Uterus (tissue), 4 donors: ENCODE results near the gene TMX3. TPM values are rescaled to one million over a fixed set of nuclear protein-coding genes. Genes with fewer than 3 reads are reported as not detected.

Experiments
- DNase-seq, 2 donors: peaks; one replicate each; pipeline ENCODE4 v3.0.0-alpha.2; 2019 to 2020
- H3K27ac ChIP-seq, 2 donors: fragments of 200-600 bp; sonication (generic); 1 replicate in 1 of 2; 2 replicates in 1 of 2; pipeline ENCODE4 v1.5.1; 2016 to 2018
- H3K27me3 ChIP-seq, 2 donors: fragments of 200-600 bp; sonication (generic); one replicate each; pipeline ENCODE4 v1.5.1; 2018 to 2019; ENCODE audit warnings: control low read depth in 1 of 2
- H3K36me3 ChIP-seq, 2 donors: fragments of 200-600 bp; sonication (generic); one replicate each; pipeline ENCODE4 v1.5.1; 2019; ENCODE audit warnings: control low read depth in 1 of 2
- H3K4me1 ChIP-seq, 2 donors: fragments of 200-600 bp; sonication (generic); one replicate each; pipeline ENCODE4 v1.5.1; 2018 to 2019; ENCODE audit warnings: control low read depth in 1 of 2
- H3K4me3 ChIP-seq, 2 donors: fragments of 200-600 bp; sonication (generic); 1 replicate in 1 of 2; 2 replicates in 1 of 2; pipeline ENCODE4 v1.5.1; 2018 to 2019; ENCODE audit warnings: mild to moderate bottlenecking in 1 of 2
- H3K9me3 ChIP-seq, 2 donors: fragments of 200-600 bp; sonication (generic); one replicate each; pipeline ENCODE4 v1.5.1; 2019; ENCODE audit warnings: control low read depth in 1 of 2
- CTCF ChIP-seq, 4 experiments: fragments of 200-600 bp in 2 of 4; fragments of 450-650 bp in 2 of 4; sonication (generic) in 2 of 4; IDR thresholded peaks; one replicate each; pipeline ENCODE4 v1.5.1; 2016 to 2019; ENCODE audit warnings: antibody characterized with exemption in 4 of 4, mild to moderate bottlenecking in 2 of 4, moderate library complexity in 1 of 4
- POLR2A ChIP-seq, 2 donors: fragments of 450-650 bp; IDR thresholded peaks; one replicate each; pipeline ENCODE4 v1.6.1; 2016; ENCODE audit warnings: antibody characterized with exemption in 2 of 2, mild to moderate bottlenecking in 1 of 2, moderate library complexity in 1 of 2
- intact Hi-C: fragments of 100-400 bp; cut with DNase I; formaldehyde crosslinking; loops from one replicate; pipeline ENCODE4 v1.15.1; 2023; ENCODE audit warnings: low total_unique reads
- total RNA-seq, 4 donors: library from RNA; depleted of rRNA in 3 of 4; stranded (reverse); fragments of >200 nt in 3 of 4; gene quantifications; one replicate each; pipeline versions ENCODE4 v1.1.0 to v1.2.4, GENCODE V29; 2014 to 2023
- donor health status: DM: yes; HTN: yes; CAD: no.

Gene TMX3
- total RNA-seq, 4 donors from 2014 or later, result 34.1 to 111 (median 73.4) TPM

- intact Hi-C loops, result no loop called here
Measured at GRCh38 chr18:68662754-68663153, 52.2 kb downstream of the TMX3 start.

GRCh38 chr18:68660354-68661183, 54.3 kb downstream of the TMX3 start:
- Histone ChIP-seq H3K4me1 (no peaks in the 10 kb centered on the region), H3K36me3 (no peaks in the 10 kb centered on the region), H3K4me3 (no peak overlapping the region), H3K27ac (no peak overlapping the region), H3K27me3 (no peaks in the 10 kb centered on the region), H3K9me3 (no peaks in the 10 kb centered on the region)
- DNase-seq, result no peak
- intact Hi-C loops, result no loop called here
- peak; percentile 37 to 45 (median 44) for TF ChIP-seq CTCF (IDR thresholded peaks at IDR 0.05)
- TF ChIP-seq POLR2A (IDR thresholded peaks at IDR 0.05), result no peak

More at GRCh38 chr18:68662754-68663153, 52.2 kb downstream of the TMX3 start:
- no peak overlapping the region for H3K4me3 ChIP-seq
- no peaks in the 10 kb centered on the region for H3K9me3 ChIP-seq
- no peaks in the 10 kb centered on the region for H3K27me3 ChIP-seq
- H3K27ac ChIP-seq, result no peak overlapping the region
- H3K4me1 ChIP-seq, result no peaks in the 10 kb centered on the region
- DNase-seq, result no peak
- no peaks in the 10 kb centered on the region for H3K36me3 ChIP-seq
- no peak for TF ChIP-seq POLR2A (IDR thresholded peaks at IDR 0.05)
- TF ChIP-seq CTCF (IDR thresholded peaks at IDR 0.05), result no peak

- H3K36me3 ChIP-seq, result no peaks in the 10 kb centered on the region
- no peak overlapping the region for H3K27ac ChIP-seq
- intact Hi-C loops, result no loop called here
- DNase-seq, result no peak
- H3K4me1 ChIP-seq, result no peaks in the 10 kb centered on the region
- H3K27me3 ChIP-seq, result no peaks in the 10 kb centered on the region
- no peaks in the 10 kb centered on the region for H3K9me3 ChIP-seq
- H3K4me3 ChIP-seq, result no peak overlapping the region
- no peak for TF ChIP-seq CTCF (IDR thresholded peaks at IDR 0.05)
- TF ChIP-seq POLR2A (IDR thresholded peaks at IDR 0.05), result no peak
Measured at GRCh38 chr18:68648191-68648590, 66.7 kb downstream of the TMX3 start.

GRCh38 chr18:68642003-68642402, 72.9 kb downstream of the TMX3 start:
- no peak for DNase-seq
- H3K9me3 ChIP-seq, result no peaks in the 10 kb centered on the region
- no peaks in the 10 kb centered on the region for H3K4me1 ChIP-seq
- intact Hi-C loops, result no loop called here
- H3K27ac ChIP-seq, result no peak overlapping the region
- no peak for TF ChIP-seq POLR2A (IDR thresholded peaks at IDR 0.05)
- TF ChIP-seq CTCF (IDR thresholded peaks at IDR 0.05), result no peak
- H3K27me3 ChIP-seq, result no peaks in the 10 kb centered on the region
- H3K36me3 ChIP-seq, result no peaks in the 10 kb centered on the region
- H3K4me3 ChIP-seq, result no peak overlapping the region

- no peaks in the 10 kb centered on the region for H3K27me3 ChIP-seq
- intact Hi-C loops, result no loop called here
- H3K36me3 ChIP-seq, result no peaks in the 10 kb centered on the region
- H3K4me3 ChIP-seq, result no peak overlapping the region
- no peak overlapping the region for H3K27ac ChIP-seq
- no peaks in the 10 kb centered on the region for H3K4me1 ChIP-seq
- TF ChIP-seq CTCF (IDR thresholded peaks at IDR 0.05), result no peak
- TF ChIP-seq POLR2A (IDR thresholded peaks at IDR 0.05), result no peak
- H3K9me3 ChIP-seq, result no peaks in the 10 kb centered on the region
- DNase-seq, result no peak
Measured at GRCh38 chr18:68640861-68641260, 74.0 kb downstream of the TMX3 start.
